Measurements from ENCODE around the gene IL1A.

Gene IL1A

GRCh38 chr2:112792419-112792818 is 8.1 kb upstream of the IL1A start:
- H3K4me1 ChIP-seq (ENCODE audit: control insufficient read depth, insufficient read depth, low read length), result peaks cover 4% of the 10 kb centered on the region; the same call in 1 of the 2 replicates
- H3K27me3 ChIP-seq (ENCODE audit: control insufficient read depth, insufficient read depth, low read length), result no peaks in the 10 kb centered on the region
- no peaks in the 10 kb centered on the region for H3K9me3 ChIP-seq (ENCODE audit: control insufficient read depth, insufficient read depth, low read length)
- no peak for DNase-seq (ENCODE audit: low read depth, low spot score)
- H3K4me3 ChIP-seq (ENCODE audit: low read length), result no peak overlapping the region
- no peaks in the 10 kb centered on the region for H3K36me3 ChIP-seq (ENCODE audit: control insufficient read depth, insufficient read depth, low read length)
- no CpG with 5 or more reads among the region's 5 CpGs for WGBS (ENCODE audit: insufficient coverage, insufficient read length)
- no peak overlapping the region for H3K27ac ChIP-seq (ENCODE audit: low read length)

GRCh38 chr2:112791693-112792230 is 7.5 kb upstream of the IL1A start:
- WGBS (ENCODE audit: insufficient coverage, insufficient read length), result no CpG with 5 or more reads among the region's 3 CpGs
- Histone ChIP-seq H3K4me1 (ENCODE audit: control insufficient read depth, insufficient read depth, low read length) (peaks cover 4% of the 10 kb centered on the region; the same call in 1 of the 2 replicates), H3K4me3 (ENCODE audit: low read length) (no peak overlapping the region), H3K27me3 (ENCODE audit: control insufficient read depth, insufficient read depth, low read length) (no peaks in the 10 kb centered on the region), H3K9me3 (ENCODE audit: control insufficient read depth, insufficient read depth, low read length) (no peaks in the 10 kb centered on the region), H3K27ac (ENCODE audit: low read length) (no peak overlapping the region), H3K36me3 (ENCODE audit: control insufficient read depth, insufficient read depth, low read length) (no peaks in the 10 kb centered on the region)
- no peak for DNase-seq (ENCODE audit: low read depth, low spot score)

- Histone ChIP-seq H3K27ac (ENCODE audit: low read length) (no peak overlapping the region), H3K9me3 (ENCODE audit: control insufficient read depth, insufficient read depth, low read length) (no peaks in the 10 kb centered on the region), H3K27me3 (ENCODE audit: control insufficient read depth, insufficient read depth, low read length) (no peaks in the 10 kb centered on the region), H3K4me1 (ENCODE audit: control insufficient read depth, insufficient read depth, low read length) (peaks cover 4% of the 10 kb centered on the region; the same call in 1 of the 2 replicates), H3K4me3 (ENCODE audit: low read length) (no peak overlapping the region), H3K36me3 (ENCODE audit: control insufficient read depth, insufficient read depth, low read length) (no peaks in the 10 kb centered on the region)
- WGBS (ENCODE audit: insufficient coverage, insufficient read length), result no CpG with 5 or more reads among the region's 3 CpGs
- no peak for DNase-seq (ENCODE audit: low read depth, low spot score)
Observed at GRCh38 chr2:112791019-112791418, 6.7 kb upstream of the IL1A start.

GRCh38 chr2:112790305-112790704 is 6.0 kb upstream of the IL1A start:
- no peak overlapping the region for H3K27ac ChIP-seq (ENCODE audit: low read length)
- H3K27me3 ChIP-seq (ENCODE audit: control insufficient read depth, insufficient read depth, low read length), result no peaks in the 10 kb centered on the region
- no peaks in the 10 kb centered on the region for H3K36me3 ChIP-seq (ENCODE audit: control insufficient read depth, insufficient read depth, low read length)
- no peaks in the 10 kb centered on the region for H3K9me3 ChIP-seq (ENCODE audit: control insufficient read depth, insufficient read depth, low read length)
- DNase-seq (ENCODE audit: low read depth, low spot score), result no peak
- WGBS (ENCODE audit: insufficient coverage, insufficient read length), result no CpG with 5 or more reads among the region's 5 CpGs
- peaks cover 3% of the 10 kb centered on the region; the same call in 1 of the 2 replicates for H3K4me1 ChIP-seq (ENCODE audit: control insufficient read depth, insufficient read depth, low read length)
- no peak overlapping the region for H3K4me3 ChIP-seq (ENCODE audit: low read length)

- no CpG with 5 or more reads among the region's 1 CpG for WGBS (ENCODE audit: insufficient coverage, insufficient read length)
- no peak overlapping the region for H3K4me3 ChIP-seq (ENCODE audit: low read length)
- H3K27ac ChIP-seq (ENCODE audit: low read length), result no peak overlapping the region
- no peaks in the 10 kb centered on the region for H3K9me3 ChIP-seq (ENCODE audit: control insufficient read depth, insufficient read depth, low read length)
- H3K27me3 ChIP-seq (ENCODE audit: control insufficient read depth, insufficient read depth, low read length), result no peaks in the 10 kb centered on the region
- H3K4me1 ChIP-seq (ENCODE audit: control insufficient read depth, insufficient read depth, low read length), result peaks cover 3% of the 10 kb centered on the region; the same call in 1 of the 2 replicates
- DNase-seq (ENCODE audit: low read depth, low spot score), result no peak
- no peaks in the 10 kb centered on the region for H3K36me3 ChIP-seq (ENCODE audit: control insufficient read depth, insufficient read depth, low read length)
Observed at GRCh38 chr2:112789186-112789585, 4.9 kb upstream of the IL1A start.

GRCh38 chr2:112788653-112789052 is 4.4 kb upstream of the IL1A start:
- DNase-seq (ENCODE audit: low read depth, low spot score), result no peak
- no peak overlapping the region for H3K4me3 ChIP-seq (ENCODE audit: low read length)
- no peak overlapping the region for H3K27ac ChIP-seq (ENCODE audit: low read length)
- H3K36me3 ChIP-seq (ENCODE audit: control insufficient read depth, insufficient read depth, low read length), result no peaks in the 10 kb centered on the region
- no peaks in the 10 kb centered on the region for H3K9me3 ChIP-seq (ENCODE audit: control insufficient read depth, insufficient read depth, low read length)
- no peaks in the 10 kb centered on the region for H3K27me3 ChIP-seq (ENCODE audit: control insufficient read depth, insufficient read depth, low read length)
- H3K4me1 ChIP-seq (ENCODE audit: control insufficient read depth, insufficient read depth, low read length), result peaks cover 3% of the 10 kb centered on the region; the same call in 1 of the 2 replicates
- no CpG with 5 or more reads among the region's 3 CpGs for WGBS (ENCODE audit: insufficient coverage, insufficient read length)

GRCh38 chr2:112787729-112788393 is 3.6 kb upstream of the IL1A start:
- Histone ChIP-seq H3K9me3 (ENCODE audit: control insufficient read depth, insufficient read depth, low read length) (no peaks in the 10 kb centered on the region), H3K4me3 (ENCODE audit: low read length) (no peak overlapping the region), H3K36me3 (ENCODE audit: control insufficient read depth, insufficient read depth, low read length) (no peaks in the 10 kb centered on the region), H3K27ac (ENCODE audit: low read length) (no peak overlapping the region), H3K4me1 (ENCODE audit: control insufficient read depth, insufficient read depth, low read length) (peaks cover 3% of the 10 kb centered on the region; the same call in 1 of the 2 replicates), H3K27me3 (ENCODE audit: control insufficient read depth, insufficient read depth, low read length) (no peaks in the 10 kb centered on the region)
- WGBS (ENCODE audit: insufficient coverage, insufficient read length), result no CpG with 5 or more reads among the region's 4 CpGs
- DNase-seq (ENCODE audit: low read depth, low spot score), result no peak

- WGBS (ENCODE audit: insufficient coverage, insufficient read length), result no CpG with 5 or more reads among the region's 3 CpGs
- no peak overlapping the region for H3K4me3 ChIP-seq (ENCODE audit: low read length)
- no peaks in the 10 kb centered on the region for H3K9me3 ChIP-seq (ENCODE audit: control insufficient read depth, insufficient read depth, low read length)
- no peak overlapping the region for H3K27ac ChIP-seq (ENCODE audit: low read length)
- H3K36me3 ChIP-seq (ENCODE audit: control insufficient read depth, insufficient read depth, low read length), result no peaks in the 10 kb centered on the region
- DNase-seq (ENCODE audit: low read depth, low spot score), result no peak
- H3K27me3 ChIP-seq (ENCODE audit: control insufficient read depth, insufficient read depth, low read length), result no peaks in the 10 kb centered on the region
- peaks cover 3% of the 10 kb centered on the region; the same call in 1 of the 2 replicates for H3K4me1 ChIP-seq (ENCODE audit: control insufficient read depth, insufficient read depth, low read length)
Observed at GRCh38 chr2:112787294-112787693, 3.0 kb upstream of the IL1A start.

GRCh38 chr2:112783187-112783714 is 1.0 kb downstream of the IL1A start:
- H3K4me1 ChIP-seq (ENCODE audit: control insufficient read depth, insufficient read depth, low read length), result no peaks in the 10 kb centered on the region
- no peaks in the 10 kb centered on the region for H3K36me3 ChIP-seq (ENCODE audit: control insufficient read depth, insufficient read depth, low read length)
- no CpG with 5 or more reads among the region's 3 CpGs for WGBS (ENCODE audit: insufficient coverage, insufficient read length)
- no peak overlapping the region for H3K4me3 ChIP-seq (ENCODE audit: low read length)
- no peaks in the 10 kb centered on the region for H3K27me3 ChIP-seq (ENCODE audit: control insufficient read depth, insufficient read depth, low read length)
- DNase-seq (ENCODE audit: low read depth, low spot score), result no peak
- no peaks in the 10 kb centered on the region for H3K9me3 ChIP-seq (ENCODE audit: control insufficient read depth, insufficient read depth, low read length)
- H3K27ac ChIP-seq (ENCODE audit: low read length), result no peak overlapping the region

GRCh38 chr2:112782234-112782799 is 2.0 kb downstream of the IL1A start:
- Histone ChIP-seq H3K36me3 (ENCODE audit: control insufficient read depth, insufficient read depth, low read length) (no peaks in the 10 kb centered on the region), H3K4me1 (ENCODE audit: control insufficient read depth, insufficient read depth, low read length) (no peaks in the 10 kb centered on the region), H3K27me3 (ENCODE audit: control insufficient read depth, insufficient read depth, low read length) (no peaks in the 10 kb centered on the region), H3K27ac (ENCODE audit: low read length) (no peak overlapping the region), H3K9me3 (ENCODE audit: control insufficient read depth, insufficient read depth, low read length) (no peaks in the 10 kb centered on the region), H3K4me3 (ENCODE audit: low read length) (no peak overlapping the region)
- no CpG with 5 or more reads among the region's 3 CpGs for WGBS (ENCODE audit: insufficient coverage, insufficient read length)
- DNase-seq (ENCODE audit: low read depth, low spot score), result no peak

Data from iPS DF 6.9 (cell line).